Osteocyte (in vitro differentiated cells): ENCODE results near the gene TSPAN18. TPM values are rescaled to one million over a fixed set of nuclear protein-coding genes. Genes with fewer than 3 reads are reported as not detected.

Source experiments
- DNase-seq: peaks from one replicate; pipeline ENCODE4 v3.0.0; 2021; ENCODE audit warnings: mixed read lengths; ENCODE audit not compliant: unreplicated experiment; ENCODE audit errors: extremely low spot score
- H3K27ac Mint-ChIP-seq: one replicate; pipeline ENCODE4 v1.8.0; 2021; ENCODE audit warnings: mild to moderate bottlenecking, mixed read lengths; ENCODE audit not compliant: unreplicated experiment
- H3K27me3 Mint-ChIP-seq: one replicate; pipeline ENCODE4 v1.8.0; 2021; ENCODE audit warnings: mixed read lengths; ENCODE audit not compliant: unreplicated experiment
- H3K36me3 Mint-ChIP-seq: one replicate; pipeline ENCODE4 v1.8.0; 2021; ENCODE audit warnings: mixed read lengths; ENCODE audit not compliant: unreplicated experiment
- H3K4me1 Mint-ChIP-seq: one replicate; pipeline ENCODE4 v1.8.0; 2021; ENCODE audit warnings: mixed read lengths; ENCODE audit not compliant: unreplicated experiment
- H3K4me3 Mint-ChIP-seq: one replicate; pipeline ENCODE4 v1.8.0; 2021; ENCODE audit warnings: mild to moderate bottlenecking, moderate library complexity, mixed read lengths; ENCODE audit not compliant: unreplicated experiment
- H3K9me3 Mint-ChIP-seq: one replicate; pipeline ENCODE4 v1.8.0; 2021; ENCODE audit warnings: mixed read lengths; ENCODE audit not compliant: unreplicated experiment
- total RNA-seq: library from RNA; stranded (reverse); gene quantifications from 2 replicates; pipeline ENCODE4 v1.2.1, GENCODE V29; 2021
- TF ChIP-seq, protein P1 (sequence below): fragments of 200-600 bp; sonication (generic); IDR thresholded peaks from 2 replicates; pipeline ENCODE4 v1.5.0; 2021; ENCODE audit warnings: antibody characterized with exemption, mild to moderate bottlenecking, moderate library complexity

The TSPAN18 gene
- total RNA-seq, 1 donor from 2014 or later: 13.4 TPM

DNA sequence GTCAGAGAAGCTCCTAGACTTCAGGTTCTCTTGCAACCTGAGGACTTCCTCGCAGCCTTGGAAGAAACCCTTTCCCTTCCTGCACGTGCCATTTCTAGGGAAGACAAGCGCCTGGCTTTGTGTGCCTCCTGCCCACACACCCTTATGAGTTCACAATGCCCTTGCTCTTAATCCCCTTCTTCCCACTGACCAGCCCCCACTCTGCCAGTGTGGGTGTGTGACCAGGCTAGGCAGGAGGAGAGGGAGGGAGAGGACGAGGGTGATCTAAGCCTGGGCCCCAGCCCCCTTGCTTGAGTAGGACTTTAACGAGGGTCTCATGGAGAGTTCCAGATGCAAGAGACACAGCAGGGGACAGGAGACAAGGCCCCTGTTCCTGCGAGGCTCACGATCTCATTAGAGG lies 193.7 kb downstream of the TSPAN18 start:
- DNase-seq: no peak
- H3K4me3 Mint-ChIP-seq: no peak overlapping the region

DNA sequence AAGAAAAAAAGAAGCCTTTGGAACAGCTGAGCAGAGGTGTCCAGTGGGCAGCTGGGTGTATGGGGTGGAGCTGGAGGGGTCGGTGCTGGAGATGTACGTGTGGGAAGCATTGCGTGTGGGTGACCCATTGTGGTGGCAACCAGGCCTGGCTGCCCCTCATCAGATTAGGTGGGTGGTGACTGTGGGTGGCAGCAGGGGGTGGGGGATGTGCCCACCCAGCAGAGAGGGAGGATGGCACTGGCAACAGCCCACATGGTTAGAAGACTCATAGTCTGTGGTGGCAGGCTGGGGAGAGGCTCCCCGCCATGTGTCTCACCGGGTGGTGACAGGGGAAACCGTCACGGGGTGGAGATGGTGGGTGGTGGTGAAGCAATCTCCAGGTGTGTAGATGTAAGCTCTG lies 196.4 kb downstream of the TSPAN18 start:
- H3K27ac Mint-ChIP-seq: no peak overlapping the region

More for the DNA sequence above, 193.7 kb downstream of the TSPAN18 start:
- Mint-ChIP-seq H3K9me3 (no peaks in the 10 kb centered on the region), H3K36me3 (no peaks in the 10 kb centered on the region), H3K27ac (no peak overlapping the region), H3K4me1 (no peaks in the 10 kb centered on the region), H3K27me3 (no peaks in the 10 kb centered on the region)
- TF ChIP-seq, protein P1, sequence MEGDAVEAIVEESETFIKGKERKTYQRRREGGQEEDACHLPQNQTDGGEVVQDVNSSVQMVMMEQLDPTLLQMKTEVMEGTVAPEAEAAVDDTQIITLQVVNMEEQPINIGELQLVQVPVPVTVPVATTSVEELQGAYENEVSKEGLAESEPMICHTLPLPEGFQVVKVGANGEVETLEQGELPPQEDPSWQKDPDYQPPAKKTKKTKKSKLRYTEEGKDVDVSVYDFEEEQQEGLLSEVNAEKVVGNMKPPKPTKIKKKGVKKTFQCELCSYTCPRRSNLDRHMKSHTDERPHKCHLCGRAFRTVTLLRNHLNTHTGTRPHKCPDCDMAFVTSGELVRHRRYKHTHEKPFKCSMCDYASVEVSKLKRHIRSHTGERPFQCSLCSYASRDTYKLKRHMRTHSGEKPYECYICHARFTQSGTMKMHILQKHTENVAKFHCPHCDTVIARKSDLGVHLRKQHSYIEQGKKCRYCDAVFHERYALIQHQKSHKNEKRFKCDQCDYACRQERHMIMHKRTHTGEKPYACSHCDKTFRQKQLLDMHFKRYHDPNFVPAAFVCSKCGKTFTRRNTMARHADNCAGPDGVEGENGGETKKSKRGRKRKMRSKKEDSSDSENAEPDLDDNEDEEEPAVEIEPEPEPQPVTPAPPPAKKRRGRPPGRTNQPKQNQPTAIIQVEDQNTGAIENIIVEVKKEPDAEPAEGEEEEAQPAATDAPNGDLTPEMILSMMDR: no peak

DNA sequence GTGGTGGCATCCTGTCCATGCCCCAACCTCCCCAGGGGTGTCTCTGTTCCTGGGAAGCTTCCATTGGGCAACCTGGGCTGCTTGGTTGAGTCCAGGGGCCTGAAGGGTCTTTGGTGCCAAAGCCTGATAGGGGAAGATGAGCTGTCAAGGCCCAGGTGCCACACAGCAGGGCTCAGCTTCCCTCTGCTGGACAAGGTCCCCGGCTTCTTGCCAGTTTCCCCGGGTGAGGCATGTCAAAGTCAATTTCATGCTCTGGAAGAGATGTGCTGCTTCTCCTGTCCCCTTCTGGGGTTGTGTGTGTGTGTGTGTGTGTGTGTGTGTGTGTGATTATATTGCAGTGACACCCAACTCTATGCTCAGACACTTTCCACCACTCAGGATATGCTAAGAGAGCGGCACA lies 197.0 kb downstream of the TSPAN18 start:
- Mint-ChIP-seq H3K9me3 (no peaks in the 10 kb centered on the region), H3K36me3 (no peaks in the 10 kb centered on the region), H3K27me3 (no peaks in the 10 kb centered on the region), H3K4me3 (no peak overlapping the region), H3K4me1 (no peaks in the 10 kb centered on the region), H3K27ac (no peak overlapping the region)
- no peak for DNase-seq
- TF ChIP-seq, protein P1: no peak

More for the DNA sequence above, 196.4 kb downstream of the TSPAN18 start:
- no peaks in the 10 kb centered on the region for H3K4me1 Mint-ChIP-seq
- DNase-seq: no peak
- no peaks in the 10 kb centered on the region for H3K9me3 Mint-ChIP-seq
- no peaks in the 10 kb centered on the region for H3K36me3 Mint-ChIP-seq
- no peaks in the 10 kb centered on the region for H3K27me3 Mint-ChIP-seq
- TF ChIP-seq, protein P1: no peak
- no peak overlapping the region for H3K4me3 Mint-ChIP-seq

DNA sequence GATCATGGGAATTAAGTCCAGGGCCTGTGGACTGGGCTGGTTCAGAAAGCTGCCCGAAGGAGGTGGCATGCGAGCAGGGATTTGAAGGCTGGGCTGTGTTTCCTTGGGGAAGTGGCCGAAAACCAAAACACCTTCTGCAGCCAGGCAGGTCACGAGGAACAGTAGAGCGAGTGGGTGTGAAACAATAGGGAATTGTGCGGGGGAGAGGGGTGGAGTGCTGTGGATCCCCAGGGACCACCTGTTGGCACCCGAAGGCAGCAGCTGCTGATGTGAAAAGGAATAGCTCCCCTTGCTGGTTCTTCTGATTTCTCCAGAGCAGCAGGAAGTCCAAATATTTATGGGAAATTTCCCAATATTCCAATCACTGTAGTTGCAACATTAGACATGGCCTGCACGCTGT lies 199.3 kb downstream of the TSPAN18 start:
- peaks cover 9% of the 10 kb centered on the region for H3K4me1 Mint-ChIP-seq

DNA sequence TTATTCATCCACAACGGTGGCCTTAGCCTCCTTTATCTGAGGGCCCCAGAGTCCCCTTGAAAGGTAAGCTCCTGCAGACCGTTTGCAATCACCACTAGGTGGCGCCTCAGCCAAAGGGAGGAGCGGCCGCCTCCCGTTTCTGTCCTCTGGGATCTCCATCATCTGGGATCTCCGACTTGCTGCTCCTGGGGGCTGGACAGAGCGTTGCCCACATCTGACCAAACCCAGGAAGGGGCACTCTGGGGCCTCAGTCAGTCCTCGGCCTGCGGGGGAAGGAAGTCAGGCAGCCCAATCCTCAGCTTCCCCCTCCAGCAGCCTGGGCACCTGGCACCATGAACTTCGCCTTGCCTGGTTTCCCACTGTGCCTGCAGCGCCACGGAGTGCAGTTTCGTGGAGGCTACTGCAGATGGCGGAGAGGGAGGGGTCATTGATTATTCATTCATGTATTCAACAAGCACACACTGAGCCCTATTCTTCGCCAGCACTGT lies 200.5 kb downstream of the TSPAN18 start:
- no peak overlapping the region for H3K27ac Mint-ChIP-seq
- no peaks in the 10 kb centered on the region for H3K27me3 Mint-ChIP-seq
- TF ChIP-seq, protein P1: peak; percentile 93
- DNase-seq: peak; percentile 91
- no peaks in the 10 kb centered on the region for H3K9me3 Mint-ChIP-seq
- no peaks in the 10 kb centered on the region for H3K36me3 Mint-ChIP-seq
- H3K4me1 Mint-ChIP-seq: peaks cover 18% of the 10 kb centered on the region
- H3K4me3 Mint-ChIP-seq: no peak overlapping the region

More for the DNA sequence above, 199.3 kb downstream of the TSPAN18 start:
- Mint-ChIP-seq H3K9me3 (no peaks in the 10 kb centered on the region), H3K27me3 (no peaks in the 10 kb centered on the region), H3K4me3 (no peak overlapping the region), H3K27ac (no peak overlapping the region), H3K36me3 (no peaks in the 10 kb centered on the region)
- DNase-seq: no peak
- TF ChIP-seq, protein P1: no peak
